ENCODE data around the gene CCL8.

DNA sequence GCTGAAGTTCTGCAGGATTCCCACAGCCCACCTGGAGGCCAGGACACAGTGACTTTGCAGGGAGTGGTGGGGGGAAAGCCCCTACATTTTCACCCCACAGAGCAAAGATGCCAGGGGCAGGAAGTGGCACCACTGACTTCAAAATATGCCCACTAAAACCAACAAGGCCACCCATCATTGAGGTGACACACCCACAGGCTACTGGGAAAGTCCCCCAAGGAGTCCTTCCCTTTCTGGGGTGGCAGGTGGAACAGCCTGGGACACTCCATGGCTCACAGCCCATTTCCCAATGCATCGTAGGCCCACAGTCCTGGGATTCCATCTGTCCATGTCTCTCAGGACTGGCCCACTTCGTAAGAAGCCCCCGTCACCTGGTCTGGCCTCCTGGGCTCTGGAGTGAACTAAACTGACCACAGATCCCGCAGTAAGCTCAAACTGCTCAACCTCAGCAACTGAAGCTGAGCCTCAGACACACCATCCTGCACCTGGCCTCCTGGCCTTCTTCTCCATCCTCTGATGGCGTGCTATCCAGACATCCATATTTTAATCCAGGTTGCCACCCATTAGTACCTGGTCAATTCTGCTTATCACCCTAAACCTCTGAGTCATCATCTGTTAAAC, 51.3 kb downstream of the CCL8 start:
- TF ChIP-seq POLR2A (IDR thresholded peaks at IDR 0.05), result no peak
- TF ChIP-seq, protein P1, sequence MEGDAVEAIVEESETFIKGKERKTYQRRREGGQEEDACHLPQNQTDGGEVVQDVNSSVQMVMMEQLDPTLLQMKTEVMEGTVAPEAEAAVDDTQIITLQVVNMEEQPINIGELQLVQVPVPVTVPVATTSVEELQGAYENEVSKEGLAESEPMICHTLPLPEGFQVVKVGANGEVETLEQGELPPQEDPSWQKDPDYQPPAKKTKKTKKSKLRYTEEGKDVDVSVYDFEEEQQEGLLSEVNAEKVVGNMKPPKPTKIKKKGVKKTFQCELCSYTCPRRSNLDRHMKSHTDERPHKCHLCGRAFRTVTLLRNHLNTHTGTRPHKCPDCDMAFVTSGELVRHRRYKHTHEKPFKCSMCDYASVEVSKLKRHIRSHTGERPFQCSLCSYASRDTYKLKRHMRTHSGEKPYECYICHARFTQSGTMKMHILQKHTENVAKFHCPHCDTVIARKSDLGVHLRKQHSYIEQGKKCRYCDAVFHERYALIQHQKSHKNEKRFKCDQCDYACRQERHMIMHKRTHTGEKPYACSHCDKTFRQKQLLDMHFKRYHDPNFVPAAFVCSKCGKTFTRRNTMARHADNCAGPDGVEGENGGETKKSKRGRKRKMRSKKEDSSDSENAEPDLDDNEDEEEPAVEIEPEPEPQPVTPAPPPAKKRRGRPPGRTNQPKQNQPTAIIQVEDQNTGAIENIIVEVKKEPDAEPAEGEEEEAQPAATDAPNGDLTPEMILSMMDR (IDR thresholded peaks at IDR 0.05), result no peak
- TF ChIP-seq POLR2AphosphoS5 (IDR thresholded peaks at IDR 0.05), result no peak
